ENCODE measurements around the gene YPEL5. TPM values are rescaled to one million over a fixed set of nuclear protein-coding genes. Genes with fewer than 3 reads are reported as not detected.
A peak's percentile ranks its signal among the peaks of the same experiment; 100 is the strongest.

The YPEL5 gene
- total RNA-seq, 2 experiments from 2014 or later, result 28.4 to 33.3 TPM

- intact Hi-C loops (cut with micrococcal nuclease), result no loop called here
- DNase-seq, result no peak
- H3K4me1 Mint-ChIP-seq (ENCODE audit: low read depth), result peaks cover 43% of the 10 kb centered on the region
- H3K9me3 Mint-ChIP-seq, result no peaks in the 10 kb centered on the region
- H3K27me3 Mint-ChIP-seq (ENCODE audit: low read depth), result no peaks in the 10 kb centered on the region
- peak overlapping the region; percentile 26 for H3K27ac Mint-ChIP-seq
- no peak overlapping the region for H3K4me3 Mint-ChIP-seq
- H3K36me3 Mint-ChIP-seq (ENCODE audit: low read depth), result peaks cover 9% of the 10 kb centered on the region
- CTCF ChIA-PET, result interaction anchor here (0.6 to 3.9 kb wide), 11 partner anchors 9 to 555 kb away, joined by 3 to 29 read pairs (median 3); no protein-coding TSS in a partner anchor
Observed at GRCh38 chr2:30155889-30156658, 9.3 kb downstream of the YPEL5 start.

GRCh38 chr2:30157616-30158015 is 10.8 kb downstream of the YPEL5 start:
- Mint-ChIP-seq H3K9me3 (no peaks in the 10 kb centered on the region), H3K27me3 (ENCODE audit: low read depth) (no peaks in the 10 kb centered on the region), H3K4me3 (no peak overlapping the region), H3K27ac (no peak overlapping the region), H3K36me3 (ENCODE audit: low read depth) (peaks cover 9% of the 10 kb centered on the region), H3K4me1 (ENCODE audit: low read depth) (peaks cover 39% of the 10 kb centered on the region)
- DNase-seq, result no peak
- intact Hi-C loops (cut with micrococcal nuclease), result no loop called here
- CTCF ChIA-PET, result interaction anchor here (0.7 to 3.9 kb wide), 4 partner anchors 7 to 554 kb away, joined by 3 to 29 read pairs (median 15); no protein-coding TSS in a partner anchor

DNA sequence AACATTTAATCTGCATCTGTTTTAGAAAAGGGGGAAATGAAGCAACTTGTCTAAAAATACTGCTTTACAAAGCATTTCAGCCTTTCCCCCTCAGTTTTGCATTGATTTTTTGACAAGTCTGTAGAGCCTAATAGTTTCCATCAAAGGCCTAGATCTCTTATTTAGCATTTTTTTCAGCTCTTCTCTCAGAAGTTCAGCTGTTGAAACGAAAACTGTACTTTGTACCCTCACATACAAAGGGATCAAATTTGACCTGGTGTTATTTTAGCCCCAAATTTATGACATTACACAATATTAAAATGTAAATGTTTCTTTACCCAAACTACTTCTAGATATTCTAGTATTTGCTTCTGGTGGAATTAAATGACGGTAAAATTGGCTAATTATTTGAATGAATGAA is 13.0 kb downstream of the YPEL5 start:
- peaks cover 27% of the 10 kb centered on the region for H3K4me1 Mint-ChIP-seq (ENCODE audit: low read depth)
- no peak overlapping the region for H3K4me3 Mint-ChIP-seq
- no peak for DNase-seq
- H3K27me3 Mint-ChIP-seq (ENCODE audit: low read depth), result no peaks in the 10 kb centered on the region
- no peaks in the 10 kb centered on the region for H3K9me3 Mint-ChIP-seq
- CTCF ChIA-PET, result interaction anchor here (1.4 kb wide), 1 partner anchor 48 kb away, joined by 7 read pairs; no protein-coding TSS in a partner anchor
- no peak overlapping the region for H3K27ac Mint-ChIP-seq
- intact Hi-C loops (cut with micrococcal nuclease), result loop anchor here (10.0 kb wide), 2 partner anchors 705 to 975 kb away; partner anchors contain the start of gene GALNT14
- H3K36me3 Mint-ChIP-seq (ENCODE audit: low read depth), result peaks cover 9% of the 10 kb centered on the region

GRCh38 chr2:30161929-30162706 is 15.3 kb downstream of the YPEL5 start:
- Mint-ChIP-seq H3K36me3 (ENCODE audit: low read depth) (peaks cover 6% of the 10 kb centered on the region), H3K9me3 (no peaks in the 10 kb centered on the region), H3K4me3 (no peak overlapping the region), H3K27me3 (ENCODE audit: low read depth) (no peaks in the 10 kb centered on the region), H3K4me1 (ENCODE audit: low read depth) (peaks cover 11% of the 10 kb centered on the region), H3K27ac (peak overlapping the region; percentile 20)
- intact Hi-C loops (cut with micrococcal nuclease), result loop anchor here (10.0 kb wide), 2 partner anchors 703 to 973 kb away; partner anchors contain the start of gene GALNT14
- CTCF ChIA-PET, result interaction anchor here (1.1 to 9.2 kb wide), 4 partner anchors 11 to 546 kb away, joined by 3 to 458 read pairs (median 20); no protein-coding TSS in a partner anchor
- DNase-seq, result no peak

- H3K27me3 Mint-ChIP-seq (ENCODE audit: low read depth), result no peaks in the 10 kb centered on the region
- intact Hi-C loops (cut with micrococcal nuclease), result loop anchor here (10.0 kb wide), 2 partner anchors 702 to 972 kb away; partner anchors contain the start of gene GALNT14
- H3K36me3 Mint-ChIP-seq (ENCODE audit: low read depth), result peaks cover 3% of the 10 kb centered on the region
- no peaks in the 10 kb centered on the region for H3K9me3 Mint-ChIP-seq
- H3K4me3 Mint-ChIP-seq, result no peak overlapping the region
- CTCF ChIA-PET, result interaction anchor here (1.1 to 9.2 kb wide), 6 partner anchors 12 to 545 kb away, joined by 3 to 458 read pairs (median 12); no protein-coding TSS in a partner anchor
- no peak overlapping the region for H3K27ac Mint-ChIP-seq
- DNase-seq, result no peak
- H3K4me1 Mint-ChIP-seq (ENCODE audit: low read depth), result peaks cover 6% of the 10 kb centered on the region
Observed at GRCh38 chr2:30162806-30163205, 16.0 kb downstream of the YPEL5 start.

GRCh38 chr2:30164131-30164925 is 17.5 kb downstream of the YPEL5 start:
- no peaks in the 10 kb centered on the region for H3K9me3 Mint-ChIP-seq
- H3K27me3 Mint-ChIP-seq (ENCODE audit: low read depth), result no peaks in the 10 kb centered on the region
- intact Hi-C loops (cut with micrococcal nuclease), result loop anchor here (10.0 kb wide), 2 partner anchors 700 to 970 kb away; partner anchors contain the start of gene GALNT14
- CTCF ChIA-PET, result interaction anchor here (0.7 to 9.2 kb wide), 67 partner anchors 9 to 1169 kb away, joined by 3 to 458 read pairs (median 5); partner anchors contain the start of gene YPEL5
- H3K36me3 Mint-ChIP-seq (ENCODE audit: low read depth), result no peaks in the 10 kb centered on the region
- no peak for DNase-seq
- peaks cover 6% of the 10 kb centered on the region for H3K4me1 Mint-ChIP-seq (ENCODE audit: low read depth)
- H3K27ac Mint-ChIP-seq, result no peak overlapping the region
- H3K4me3 Mint-ChIP-seq, result no peak overlapping the region

DNA sequence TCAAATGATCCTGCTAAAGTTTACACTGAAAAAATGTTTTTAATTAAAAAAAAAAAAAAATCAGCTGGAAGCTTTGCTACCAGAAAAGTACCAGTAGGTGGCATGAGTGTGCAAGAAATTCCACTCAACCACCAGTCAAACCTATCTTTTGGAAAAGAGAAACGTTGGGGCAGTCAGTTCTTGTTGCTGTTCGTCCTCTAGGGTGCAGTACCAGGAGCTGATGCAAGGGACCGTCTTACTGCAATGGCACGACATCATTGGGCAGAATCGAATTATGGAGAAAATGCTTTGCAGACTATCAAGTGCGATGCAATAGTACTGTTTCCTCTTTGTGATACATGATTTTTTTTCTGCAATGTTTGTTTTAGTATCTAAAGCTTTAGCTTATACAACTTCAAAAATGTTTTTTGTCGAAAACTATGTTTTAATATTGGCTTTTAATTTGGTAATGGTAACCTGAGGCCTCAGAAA is 18.3 kb downstream of the YPEL5 start:
- H3K9me3 Mint-ChIP-seq, result no peaks in the 10 kb centered on the region
- CTCF ChIA-PET, result interaction anchor here (0.6 to 9.2 kb wide), 88 partner anchors 9 to 1168 kb away, joined by 3 to 458 read pairs (median 4); partner anchors contain the start of gene YPEL5
- peaks cover 6% of the 10 kb centered on the region for H3K4me1 Mint-ChIP-seq (ENCODE audit: low read depth)
- no peaks in the 10 kb centered on the region for H3K36me3 Mint-ChIP-seq (ENCODE audit: low read depth)
- intact Hi-C loops (cut with micrococcal nuclease), result loop anchor here (1.0 to 10.0 kb wide), 13 partner anchors 26 to 1167 kb away; partner anchors contain the start of genes GALNT14 and LBH
- H3K27ac Mint-ChIP-seq, result no peak overlapping the region
- no peaks in the 10 kb centered on the region for H3K27me3 Mint-ChIP-seq (ENCODE audit: low read depth)
- peak; percentile 77 for DNase-seq
- H3K4me3 Mint-ChIP-seq, result no peak overlapping the region

DNA sequence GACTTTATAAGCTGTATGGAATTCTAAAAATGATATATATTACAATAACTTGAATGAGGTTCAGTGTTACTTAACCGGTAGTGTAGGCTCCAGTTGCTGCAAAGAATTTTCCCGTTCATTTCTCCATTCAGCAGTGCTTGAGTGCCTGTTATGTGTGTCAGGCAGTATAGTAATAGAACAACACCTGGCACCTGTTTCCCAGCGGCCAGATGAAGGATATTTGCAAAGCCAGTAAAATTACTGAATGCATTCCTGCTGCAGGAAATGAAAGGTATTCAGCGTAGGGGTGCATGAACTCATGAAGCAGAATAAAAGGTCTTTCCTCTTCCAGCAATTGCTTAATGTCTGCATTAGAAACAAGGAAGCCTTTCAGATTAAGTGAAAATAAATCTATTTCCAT is 18.8 kb downstream of the YPEL5 start:
- CTCF ChIA-PET, result interaction anchor here (0.6 to 9.2 kb wide), 73 partner anchors 9 to 1005 kb away, joined by 3 to 458 read pairs (median 5); partner anchors contain the start of gene YPEL5
- Mint-ChIP-seq H3K36me3 (ENCODE audit: low read depth) (no peaks in the 10 kb centered on the region), H3K27ac (no peak overlapping the region), H3K4me3 (no peak overlapping the region), H3K4me1 (ENCODE audit: low read depth) (peaks cover 6% of the 10 kb centered on the region), H3K27me3 (ENCODE audit: low read depth) (no peaks in the 10 kb centered on the region), H3K9me3 (no peaks in the 10 kb centered on the region)
- no peak for DNase-seq
- intact Hi-C loops (cut with micrococcal nuclease), result loop anchor here (1.0 to 10.0 kb wide), 13 partner anchors 26 to 1167 kb away; partner anchors contain the start of genes GALNT14 and LBH

- DNase-seq, result no peak
- no peaks in the 10 kb centered on the region for H3K9me3 Mint-ChIP-seq
- intact Hi-C loops (cut with micrococcal nuclease), result no loop called here
- H3K27me3 Mint-ChIP-seq (ENCODE audit: low read depth), result no peaks in the 10 kb centered on the region
- no peaks in the 10 kb centered on the region for H3K36me3 Mint-ChIP-seq (ENCODE audit: low read depth)
- H3K27ac Mint-ChIP-seq, result no peak overlapping the region
- H3K4me1 Mint-ChIP-seq (ENCODE audit: low read depth), result no peaks in the 10 kb centered on the region
- CTCF ChIA-PET, result interaction anchor here (1.4 kb wide), 1 partner anchor 533 kb away, joined by 3 read pairs; no protein-coding TSS in a partner anchor
- H3K4me3 Mint-ChIP-seq, result no peak overlapping the region
Observed at GRCh38 chr2:30172627-30173026, 25.8 kb downstream of the YPEL5 start.

GRCh38 chr2:30177440-30177839 is 30.6 kb downstream of the YPEL5 start:
- H3K4me1 Mint-ChIP-seq (ENCODE audit: low read depth), result no peaks in the 10 kb centered on the region
- CTCF ChIA-PET, result interaction anchor here (1.3 to 5.3 kb wide), 3 partner anchors 13 to 535 kb away, joined by 5 to 27 read pairs (median 10); no protein-coding TSS in a partner anchor
- no peak overlapping the region for H3K4me3 Mint-ChIP-seq
- no peaks in the 10 kb centered on the region for H3K9me3 Mint-ChIP-seq
- no peaks in the 10 kb centered on the region for H3K27me3 Mint-ChIP-seq (ENCODE audit: low read depth)
- no peak overlapping the region for H3K27ac Mint-ChIP-seq
- intact Hi-C loops (cut with micrococcal nuclease), result no loop called here
- no peak for DNase-seq
- H3K36me3 Mint-ChIP-seq (ENCODE audit: low read depth), result no peaks in the 10 kb centered on the region

- no peaks in the 10 kb centered on the region for H3K9me3 Mint-ChIP-seq
- CTCF ChIA-PET, result interaction anchor here (2.3 to 5.3 kb wide), 2 partner anchors 13 to 535 kb away, joined by 10 to 27 read pairs; no protein-coding TSS in a partner anchor
- DNase-seq, result no peak
- no peak overlapping the region for H3K27ac Mint-ChIP-seq
- H3K36me3 Mint-ChIP-seq (ENCODE audit: low read depth), result no peaks in the 10 kb centered on the region
- no peak overlapping the region for H3K4me3 Mint-ChIP-seq
- no peaks in the 10 kb centered on the region for H3K4me1 Mint-ChIP-seq (ENCODE audit: low read depth)
- intact Hi-C loops (cut with micrococcal nuclease), result no loop called here
- H3K27me3 Mint-ChIP-seq (ENCODE audit: low read depth), result no peaks in the 10 kb centered on the region
Observed at GRCh38 chr2:30177956-30178355, 31.1 kb downstream of the YPEL5 start.

Data from activated naive CD4-positive, alpha-beta T cell treated with anti-CD3 and anti-CD28 coated beads for 36 hours (primary cell).